NB4 (cell line): ENCODE data around the gene UQCC3.

ENCODE experiments used
- MYC ChIP-seq: IDR thresholded peaks from 2 replicates; pipeline ENCODE4 v1.6.1; 2011; ENCODE audit warnings: low read depth, low read length
- POLR2A ChIP-seq: IDR thresholded peaks from 2 replicates; pipeline ENCODE4 v1.6.1; 2011; ENCODE audit warnings: mild to moderate bottlenecking; ENCODE audit not compliant: insufficient read length; ENCODE audit errors: extremely low read depth
- TF ChIP-seq, protein P1 (sequence below): IDR thresholded peaks from one replicate; pipeline ENCODE4 v1.5.1; 2012; ENCODE audit warnings: low read depth, low read length
- TF ChIP-seq, protein P2 (sequence below): IDR thresholded peaks from 2 replicates; pipeline ENCODE4 v1.6.1; 2011; ENCODE audit warnings: low read depth, low read length

DNA sequence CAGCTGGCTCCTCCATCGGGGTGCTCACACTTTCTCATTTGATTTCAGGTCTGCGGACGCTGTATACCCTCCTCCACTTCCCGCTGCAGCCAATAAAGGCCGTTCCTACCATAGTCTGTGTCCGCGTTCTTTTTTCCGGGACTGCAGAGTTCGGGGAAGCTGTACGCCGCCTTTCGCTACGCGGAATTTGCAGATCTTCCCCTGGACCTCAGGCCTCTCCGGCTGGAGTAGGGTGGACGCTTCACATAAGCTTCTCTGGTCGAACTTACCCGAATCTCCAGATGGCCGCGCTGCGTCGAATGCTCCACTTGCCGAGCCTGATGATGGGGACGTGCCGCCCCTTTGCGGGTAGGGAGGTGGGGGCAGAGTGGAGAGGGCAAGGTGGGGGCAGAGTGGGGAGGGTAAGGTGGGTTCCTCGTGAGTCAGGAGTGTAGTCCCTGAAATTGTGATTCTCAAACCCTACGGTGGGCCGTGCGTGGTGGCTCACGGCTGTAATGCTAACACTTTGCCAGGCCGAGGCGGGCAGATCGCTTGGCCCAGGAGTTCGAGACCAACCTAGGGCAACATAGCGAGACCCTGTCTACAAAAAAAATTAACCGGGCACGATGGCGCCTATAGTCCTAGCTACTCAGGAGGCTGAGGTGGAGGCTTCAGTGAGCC, 5.7 kb upstream of the UQCC3 start:
- TF ChIP-seq POLR2A: no peak
- TF ChIP-seq, protein P1, sequence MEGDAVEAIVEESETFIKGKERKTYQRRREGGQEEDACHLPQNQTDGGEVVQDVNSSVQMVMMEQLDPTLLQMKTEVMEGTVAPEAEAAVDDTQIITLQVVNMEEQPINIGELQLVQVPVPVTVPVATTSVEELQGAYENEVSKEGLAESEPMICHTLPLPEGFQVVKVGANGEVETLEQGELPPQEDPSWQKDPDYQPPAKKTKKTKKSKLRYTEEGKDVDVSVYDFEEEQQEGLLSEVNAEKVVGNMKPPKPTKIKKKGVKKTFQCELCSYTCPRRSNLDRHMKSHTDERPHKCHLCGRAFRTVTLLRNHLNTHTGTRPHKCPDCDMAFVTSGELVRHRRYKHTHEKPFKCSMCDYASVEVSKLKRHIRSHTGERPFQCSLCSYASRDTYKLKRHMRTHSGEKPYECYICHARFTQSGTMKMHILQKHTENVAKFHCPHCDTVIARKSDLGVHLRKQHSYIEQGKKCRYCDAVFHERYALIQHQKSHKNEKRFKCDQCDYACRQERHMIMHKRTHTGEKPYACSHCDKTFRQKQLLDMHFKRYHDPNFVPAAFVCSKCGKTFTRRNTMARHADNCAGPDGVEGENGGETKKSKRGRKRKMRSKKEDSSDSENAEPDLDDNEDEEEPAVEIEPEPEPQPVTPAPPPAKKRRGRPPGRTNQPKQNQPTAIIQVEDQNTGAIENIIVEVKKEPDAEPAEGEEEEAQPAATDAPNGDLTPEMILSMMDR: no peak
- no peak for TF ChIP-seq MYC
- TF ChIP-seq, protein P2, sequence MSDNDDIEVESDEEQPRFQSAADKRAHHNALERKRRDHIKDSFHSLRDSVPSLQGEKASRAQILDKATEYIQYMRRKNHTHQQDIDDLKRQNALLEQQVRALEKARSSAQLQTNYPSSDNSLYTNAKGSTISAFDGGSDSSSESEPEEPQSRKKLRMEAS: no peak
